22Rv1 (cell line): ENCODE results near the gene GIMD1.

Experiments
- ZFX ChIP-seq: fragments of 450-650 bp; IDR thresholded peaks from 2 replicates; pipeline ENCODE4 v1.6.1; 2017; ENCODE audit warnings: antibody characterized with exemption, borderline replicate concordance
- TF ChIP-seq, protein P1 (sequence below): fragments of 450-650 bp; IDR thresholded peaks from 2 replicates; pipeline ENCODE4 v1.5.1; 2017; ENCODE audit warnings: mild to moderate bottlenecking

DNA sequence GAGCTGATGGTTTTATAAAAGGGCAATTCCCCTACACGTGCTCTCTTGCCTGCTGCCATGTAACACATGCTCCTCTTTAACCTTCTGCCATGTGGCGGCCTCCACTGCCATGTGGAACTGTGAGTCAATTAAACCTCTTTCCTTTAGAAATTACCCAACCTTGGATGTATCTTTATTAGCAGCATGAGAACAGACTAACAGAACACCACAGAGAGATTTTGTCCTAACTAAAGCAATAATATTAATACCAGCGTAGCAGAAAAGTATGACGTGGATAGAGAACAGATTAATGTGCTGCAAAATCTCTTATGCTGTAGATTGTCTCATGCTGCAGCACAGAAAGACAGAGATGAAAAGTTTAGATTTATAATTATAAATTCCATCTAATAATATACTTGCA lies 29.1 kb downstream of the GIMD1 start:
- TF ChIP-seq, protein P1, sequence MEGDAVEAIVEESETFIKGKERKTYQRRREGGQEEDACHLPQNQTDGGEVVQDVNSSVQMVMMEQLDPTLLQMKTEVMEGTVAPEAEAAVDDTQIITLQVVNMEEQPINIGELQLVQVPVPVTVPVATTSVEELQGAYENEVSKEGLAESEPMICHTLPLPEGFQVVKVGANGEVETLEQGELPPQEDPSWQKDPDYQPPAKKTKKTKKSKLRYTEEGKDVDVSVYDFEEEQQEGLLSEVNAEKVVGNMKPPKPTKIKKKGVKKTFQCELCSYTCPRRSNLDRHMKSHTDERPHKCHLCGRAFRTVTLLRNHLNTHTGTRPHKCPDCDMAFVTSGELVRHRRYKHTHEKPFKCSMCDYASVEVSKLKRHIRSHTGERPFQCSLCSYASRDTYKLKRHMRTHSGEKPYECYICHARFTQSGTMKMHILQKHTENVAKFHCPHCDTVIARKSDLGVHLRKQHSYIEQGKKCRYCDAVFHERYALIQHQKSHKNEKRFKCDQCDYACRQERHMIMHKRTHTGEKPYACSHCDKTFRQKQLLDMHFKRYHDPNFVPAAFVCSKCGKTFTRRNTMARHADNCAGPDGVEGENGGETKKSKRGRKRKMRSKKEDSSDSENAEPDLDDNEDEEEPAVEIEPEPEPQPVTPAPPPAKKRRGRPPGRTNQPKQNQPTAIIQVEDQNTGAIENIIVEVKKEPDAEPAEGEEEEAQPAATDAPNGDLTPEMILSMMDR: no peak
- TF ChIP-seq ZFX: no peak
